ENCODE data around the gene DHRS12.

Gene DHRS12

GRCh38 chr13:51731759-51732158 is 72.2 kb downstream of the DHRS12 start:
- TF ChIP-seq GATA2 (IDR thresholded peaks at IDR 0.05; ENCODE audit: low read depth, low read length) (no peak), GATA3 (IDR thresholded peaks at IDR 0.05; ENCODE audit: low read depth, low read length) (no peak)

- no peak for TF ChIP-seq GATA3 (IDR thresholded peaks at IDR 0.05; ENCODE audit: low read depth, low read length)
- TF ChIP-seq GATA2 (IDR thresholded peaks at IDR 0.05; ENCODE audit: low read depth, low read length): no peak
Observed at GRCh38 chr13:51730927-51731326, 73.0 kb downstream of the DHRS12 start.

- TF ChIP-seq GATA2 (IDR thresholded peaks at IDR 0.05; ENCODE audit: low read depth, low read length) (no peak), GATA3 (IDR thresholded peaks at IDR 0.05; ENCODE audit: low read depth, low read length) (no peak)
Observed at GRCh38 chr13:51729866-51730553, 74.0 kb downstream of the DHRS12 start.

- TF ChIP-seq GATA2 (IDR thresholded peaks at IDR 0.05; ENCODE audit: low read depth, low read length): no peak
Observed at GRCh38 chr13:51728972-51729371, 75.0 kb downstream of the DHRS12 start.

- TF ChIP-seq GATA3 (IDR thresholded peaks at IDR 0.05; ENCODE audit: low read depth, low read length): no peak
- no peak for TF ChIP-seq GATA2 (IDR thresholded peaks at IDR 0.05; ENCODE audit: low read depth, low read length)
Observed at GRCh38 chr13:51728275-51728673, 75.7 kb downstream of the DHRS12 start.

GRCh38 chr13:51727634-51728274 is 76.2 kb downstream of the DHRS12 start:
- TF ChIP-seq GATA2 (IDR thresholded peaks at IDR 0.05; ENCODE audit: low read depth, low read length) (no peak), GATA3 (IDR thresholded peaks at IDR 0.05; ENCODE audit: low read depth, low read length) (no peak)

- TF ChIP-seq GATA3 (IDR thresholded peaks at IDR 0.05; ENCODE audit: low read depth, low read length) (no peak), GATA2 (IDR thresholded peaks at IDR 0.05; ENCODE audit: low read depth, low read length) (no peak)
Observed at GRCh38 chr13:51726446-51727193, 77.3 kb downstream of the DHRS12 start.

GRCh38 chr13:51724721-51725120 is 79.2 kb downstream of the DHRS12 start:
- TF ChIP-seq GATA3 (IDR thresholded peaks at IDR 0.05; ENCODE audit: low read depth, low read length) (no peak), GATA2 (IDR thresholded peaks at IDR 0.05; ENCODE audit: low read depth, low read length) (no peak)

- TF ChIP-seq GATA2 (IDR thresholded peaks at IDR 0.05; ENCODE audit: low read depth, low read length) (no peak), GATA3 (IDR thresholded peaks at IDR 0.05; ENCODE audit: low read depth, low read length) (no peak)
Observed at GRCh38 chr13:51723529-51723928, 80.4 kb downstream of the DHRS12 start.

GRCh38 chr13:51721496-51721895 is 82.5 kb downstream of the DHRS12 start:
- no peak for TF ChIP-seq GATA2 (IDR thresholded peaks at IDR 0.05; ENCODE audit: low read depth, low read length)
- TF ChIP-seq GATA3 (IDR thresholded peaks at IDR 0.05; ENCODE audit: low read depth, low read length): no peak

GRCh38 chr13:51719394-51719793 is 84.6 kb downstream of the DHRS12 start:
- no peak for TF ChIP-seq GATA2 (IDR thresholded peaks at IDR 0.05; ENCODE audit: low read depth, low read length)
- TF ChIP-seq GATA3 (IDR thresholded peaks at IDR 0.05; ENCODE audit: low read depth, low read length): no peak

Data from SH-SY5Y (cell line).